NCI-H526 treated with DMSO at 0.1 percent for 48 hours (cell line): Measurements from ENCODE around the gene TGFBR1.

ENCODE experiments used
- DNase-seq: peaks from one replicate; lab custom pipeline; 2025; lab: John Stamatoyannopoulos, UW

The TGFBR1 gene

DNA sequence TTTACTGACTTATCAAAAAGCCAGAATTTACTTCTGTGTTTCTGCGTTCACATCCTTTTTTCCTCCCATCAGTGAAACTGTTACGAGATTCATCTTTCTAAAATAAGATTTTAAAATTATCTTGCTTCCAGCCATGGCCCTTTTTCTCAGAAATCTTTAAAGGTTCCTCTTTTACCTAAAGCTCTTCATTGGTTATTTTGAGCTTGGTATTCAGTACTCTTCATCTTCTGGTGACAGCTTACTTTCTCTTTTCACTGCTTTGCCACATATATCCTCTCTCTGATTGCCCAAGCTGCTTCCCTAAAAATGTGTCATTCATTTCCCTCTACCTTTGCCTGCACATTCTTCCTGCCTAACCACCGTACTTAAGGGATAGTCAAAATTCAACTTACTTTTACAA lies 32.3 kb downstream of the TGFBR1 start:
- DNase-seq: no peak

DNA sequence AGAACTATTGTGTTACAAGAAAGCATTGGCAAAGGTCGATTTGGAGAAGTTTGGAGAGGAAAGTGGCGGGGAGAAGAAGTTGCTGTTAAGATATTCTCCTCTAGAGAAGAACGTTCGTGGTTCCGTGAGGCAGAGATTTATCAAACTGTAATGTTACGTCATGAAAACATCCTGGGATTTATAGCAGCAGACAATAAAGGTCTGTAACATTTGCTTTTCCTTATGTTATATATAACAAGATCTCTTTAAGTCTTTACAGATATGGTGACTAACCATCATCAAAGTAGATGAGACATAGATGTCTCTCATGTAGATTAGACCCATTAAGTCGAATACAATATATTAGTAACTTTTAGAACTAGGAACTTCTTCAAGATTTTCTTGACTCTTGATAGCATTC lies 33.0 kb downstream of the TGFBR1 start:
- no peak for DNase-seq

DNA sequence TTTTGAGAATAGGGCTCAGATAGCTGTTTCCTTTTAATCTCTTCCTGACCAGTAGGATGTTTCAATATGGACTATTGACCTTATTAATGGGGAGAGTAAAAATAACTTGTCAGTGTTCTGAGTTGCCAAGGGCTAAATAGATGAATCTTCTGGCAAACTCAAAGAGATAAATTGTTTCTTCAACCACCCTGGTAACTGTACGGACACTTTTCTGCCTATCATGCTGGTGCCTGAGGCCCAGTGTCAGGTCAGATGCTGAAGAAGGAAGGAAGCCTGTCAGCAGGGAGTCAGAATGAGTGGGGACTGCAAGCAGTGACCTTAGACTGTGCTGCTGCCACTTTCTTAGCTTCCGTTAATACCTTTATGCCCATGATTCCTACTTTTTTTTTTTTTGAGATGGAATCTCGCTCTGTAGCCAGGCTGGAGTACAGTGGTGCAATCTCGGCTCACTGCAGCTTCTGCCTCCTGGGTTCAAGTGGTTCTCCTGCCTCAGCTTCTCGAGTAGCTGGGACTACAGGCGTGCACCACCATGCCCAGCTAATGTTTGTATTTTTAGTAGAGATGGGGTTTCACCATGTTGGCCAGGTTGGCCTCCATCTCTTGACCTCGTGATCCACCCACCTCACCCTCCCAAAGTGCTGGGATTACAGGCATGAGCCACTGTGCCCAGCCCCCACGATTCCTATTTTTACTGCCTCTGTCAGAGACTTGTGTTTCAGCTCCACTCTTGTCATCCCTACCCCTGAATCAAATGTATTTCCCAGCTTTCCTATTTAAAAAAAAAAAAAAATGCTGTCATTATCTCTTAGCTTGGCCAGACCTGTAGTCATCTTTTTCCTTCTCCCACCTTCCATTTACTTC lies 33.7 kb downstream of the TGFBR1 start:
- DNase-seq: no peak

DNA sequence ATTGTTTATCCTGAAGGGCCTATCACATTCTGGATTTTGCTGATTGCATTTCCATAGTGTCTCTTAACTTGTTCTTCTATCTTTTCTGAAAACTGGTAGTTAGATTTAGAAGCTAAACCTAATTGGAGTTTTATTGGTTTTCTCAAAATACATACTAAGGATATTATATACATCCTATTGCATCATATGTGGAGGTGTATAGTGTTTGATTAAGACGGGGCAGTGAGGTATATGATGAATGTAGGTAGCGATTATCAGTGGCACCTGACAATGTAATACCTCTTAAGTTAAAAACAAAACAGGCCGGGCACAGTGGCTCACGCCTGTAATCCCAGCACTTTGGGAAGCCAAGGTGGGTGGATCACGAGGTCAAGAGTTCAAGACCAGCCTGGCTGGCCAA lies 35.0 kb downstream of the TGFBR1 start:
- DNase-seq: no peak

DNA sequence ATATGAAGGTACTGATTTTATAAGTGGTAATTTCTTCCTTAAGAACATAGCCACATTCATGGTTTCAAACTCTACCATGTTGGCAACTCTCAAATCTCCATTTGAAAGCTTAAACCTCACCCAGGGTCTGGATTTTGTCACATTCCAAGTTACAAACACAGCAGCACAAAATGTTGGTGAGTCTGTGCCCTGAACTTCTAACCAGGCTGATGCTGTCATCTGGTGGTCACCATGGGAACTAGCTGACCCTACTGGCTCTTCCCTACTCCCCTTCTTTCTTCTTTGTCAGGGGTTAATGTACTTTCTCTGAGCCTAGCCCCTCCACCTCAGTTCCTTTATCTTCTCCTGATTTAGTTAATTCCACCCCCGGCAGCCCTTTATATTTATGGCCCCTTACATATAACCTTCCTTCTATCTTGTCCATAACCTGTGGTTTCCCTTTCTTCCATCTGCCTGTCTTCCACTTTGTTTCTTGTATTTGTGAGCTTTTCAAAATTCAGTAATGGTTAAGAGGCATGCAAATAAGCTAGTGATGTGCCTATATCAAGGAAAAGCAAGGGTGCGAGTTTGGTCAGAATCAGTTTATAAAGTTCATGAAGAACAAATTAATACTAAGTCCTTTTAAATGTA lies 35.9 kb downstream of the TGFBR1 start:
- no peak for DNase-seq

DNA sequence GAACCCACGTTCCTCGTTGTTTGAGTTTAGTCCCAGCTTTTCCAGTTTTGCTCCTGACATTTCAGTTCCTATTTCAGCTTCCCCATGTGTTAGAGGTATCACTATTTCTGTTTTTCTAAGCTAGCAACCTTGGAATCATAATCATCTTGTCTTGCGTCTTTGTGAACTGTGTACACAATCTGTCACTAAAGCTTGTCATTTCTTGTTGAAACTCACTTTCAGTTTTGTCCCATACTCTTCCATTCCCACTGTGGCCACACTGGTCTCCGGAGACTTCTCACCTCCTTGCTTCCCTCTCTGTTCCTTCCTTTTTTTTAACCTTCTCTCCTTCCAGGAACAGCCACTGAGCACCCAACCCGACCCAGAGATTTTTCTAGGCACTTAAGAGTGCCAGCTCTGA lies 36.9 kb downstream of the TGFBR1 start:
- DNase-seq: no peak

DNA sequence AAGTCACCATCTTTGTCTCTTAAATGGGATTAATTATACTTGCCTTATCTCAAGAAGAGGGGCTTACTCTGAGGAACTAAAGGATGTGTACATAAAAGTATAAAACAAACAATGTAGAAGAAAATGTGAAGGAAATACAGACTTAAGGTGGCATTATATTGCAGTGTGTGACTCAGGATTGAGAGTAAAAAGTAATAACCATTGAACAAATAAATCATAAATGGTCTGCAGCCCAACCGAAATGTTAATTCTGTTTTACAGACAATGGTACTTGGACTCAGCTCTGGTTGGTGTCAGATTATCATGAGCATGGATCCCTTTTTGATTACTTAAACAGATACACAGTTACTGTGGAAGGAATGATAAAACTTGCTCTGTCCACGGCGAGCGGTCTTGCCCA lies 37.4 kb downstream of the TGFBR1 start:
- DNase-seq: no peak

DNA sequence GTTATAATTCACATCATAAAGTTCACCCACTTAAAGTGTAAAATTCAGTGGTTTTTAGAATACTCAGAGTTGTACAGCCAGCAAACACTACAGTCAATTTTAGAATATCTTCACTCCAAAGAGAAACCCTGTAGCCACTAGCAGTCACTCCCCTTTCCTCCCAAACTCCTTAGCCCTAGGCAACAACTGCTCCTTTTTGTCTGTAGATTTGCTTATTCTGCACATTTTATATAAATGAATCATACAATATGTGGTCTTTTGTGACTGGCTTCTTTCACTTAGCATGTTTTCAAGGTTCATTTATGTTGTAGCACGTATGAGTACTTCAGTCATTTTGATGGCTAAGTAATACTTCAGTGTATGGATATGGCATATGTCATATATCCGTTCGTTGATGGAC lies 38.7 kb downstream of the TGFBR1 start:
- DNase-seq: no peak

DNA sequence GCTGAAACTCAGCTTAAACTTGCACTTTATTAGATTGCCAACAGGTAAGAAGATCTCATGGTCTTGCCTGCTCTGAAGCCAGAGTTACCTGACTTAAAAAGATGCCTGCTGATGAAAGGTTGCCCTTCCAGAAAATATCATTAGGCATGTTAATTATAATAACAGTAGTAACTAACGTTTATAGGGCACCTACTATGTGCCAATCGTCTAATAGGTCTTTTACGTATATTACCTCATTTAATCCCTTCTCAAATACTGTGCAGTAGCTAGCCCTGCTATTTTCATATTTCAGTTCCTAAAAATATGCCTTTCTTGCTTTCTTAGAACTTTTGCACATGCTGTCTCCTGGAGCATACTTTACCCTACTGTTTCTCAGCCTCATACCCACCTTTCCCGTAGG lies 40.1 kb downstream of the TGFBR1 start:
- DNase-seq: no peak

DNA sequence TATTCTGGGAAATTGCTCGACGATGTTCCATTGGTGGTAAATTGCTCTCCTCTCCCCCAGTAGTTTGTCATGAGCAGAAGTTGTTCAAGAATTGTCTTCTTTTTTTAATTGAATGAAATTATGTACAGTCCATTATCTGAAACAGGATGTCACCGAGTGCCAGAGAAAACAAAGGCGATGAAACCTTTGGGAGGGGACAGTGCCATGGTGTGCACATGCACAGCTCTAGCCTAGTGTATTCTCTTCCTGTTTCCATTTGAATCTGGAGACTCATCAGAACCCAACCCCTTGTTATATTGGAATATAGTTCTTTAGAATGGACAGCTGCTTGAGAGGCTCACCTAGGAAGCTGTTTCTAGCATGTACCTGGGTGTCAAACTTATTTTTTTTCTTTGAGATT lies 41.7 kb downstream of the TGFBR1 start:
- DNase-seq: no peak

DNA sequence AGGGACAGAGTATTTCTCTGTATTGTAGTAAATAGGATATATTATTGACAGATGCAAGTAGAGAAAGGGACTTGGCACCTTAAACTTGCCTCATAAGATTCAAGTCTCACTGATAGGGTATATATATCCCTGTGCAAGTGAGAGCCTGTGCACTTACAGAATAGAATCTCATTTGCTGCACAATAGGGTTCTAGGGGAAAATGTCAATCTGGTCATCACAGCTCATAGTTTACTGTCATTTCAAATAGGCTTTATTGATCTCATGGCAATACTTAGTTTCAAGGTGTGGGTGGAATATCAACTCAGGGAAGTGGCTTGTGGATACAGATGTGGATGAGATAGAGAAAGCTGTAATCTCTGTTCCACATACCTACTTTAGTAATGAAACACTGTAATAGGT lies 42.3 kb downstream of the TGFBR1 start:
- DNase-seq: no peak

DNA sequence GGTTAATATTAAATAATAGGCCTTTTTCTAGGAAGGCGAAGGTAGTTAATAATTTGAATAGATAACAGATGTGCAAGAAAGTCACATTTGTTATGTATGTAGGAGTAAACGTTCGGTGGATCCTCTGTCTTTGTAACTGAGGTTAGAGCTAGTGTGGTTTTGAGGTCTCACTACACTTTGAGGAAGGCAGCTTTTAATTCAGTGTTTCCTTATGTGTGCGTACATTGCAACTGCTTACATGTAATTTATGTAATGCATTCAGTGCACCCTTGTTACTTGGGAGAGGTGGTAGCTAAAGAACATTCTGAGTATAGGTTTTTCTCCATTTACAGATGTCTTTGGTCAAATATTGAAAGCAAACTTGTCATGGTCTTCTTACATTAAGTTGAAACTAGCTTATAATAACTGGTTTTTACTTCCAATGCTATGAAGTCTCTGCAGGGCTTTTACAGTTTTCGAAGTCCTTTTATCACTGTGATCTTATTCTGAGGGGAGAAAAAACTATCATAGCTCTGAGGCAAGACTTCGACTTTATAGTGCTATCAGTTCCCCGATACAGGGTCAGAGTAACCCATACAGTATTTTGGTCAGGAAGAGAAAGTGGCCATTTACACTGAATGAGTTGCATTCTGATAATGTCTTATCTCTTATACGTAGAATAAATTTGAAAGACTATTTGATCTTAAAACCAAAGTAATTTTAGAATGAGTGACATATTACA lies 45.7 kb downstream of the TGFBR1 start:
- DNase-seq: no peak

DNA sequence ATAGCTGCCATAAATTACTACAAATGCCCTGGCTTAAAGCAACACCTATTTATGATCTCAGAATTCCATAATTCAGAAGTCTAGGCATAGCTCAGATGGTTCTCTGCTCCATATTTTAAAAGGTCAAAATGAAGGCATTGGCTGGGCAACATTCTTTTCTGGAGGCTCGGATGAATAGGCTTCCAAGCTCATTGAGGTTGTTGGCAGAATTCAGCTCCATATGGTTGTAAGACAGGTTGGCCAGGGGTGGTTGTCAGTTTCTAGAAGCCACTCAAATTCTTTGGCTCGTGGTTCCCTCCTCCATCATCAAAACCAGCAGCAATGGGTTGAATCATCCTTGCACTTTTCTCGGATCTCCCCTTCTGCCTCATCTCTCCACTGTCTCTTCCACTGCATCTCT lies 49.4 kb downstream of the TGFBR1 start:
- no peak for DNase-seq

DNA sequence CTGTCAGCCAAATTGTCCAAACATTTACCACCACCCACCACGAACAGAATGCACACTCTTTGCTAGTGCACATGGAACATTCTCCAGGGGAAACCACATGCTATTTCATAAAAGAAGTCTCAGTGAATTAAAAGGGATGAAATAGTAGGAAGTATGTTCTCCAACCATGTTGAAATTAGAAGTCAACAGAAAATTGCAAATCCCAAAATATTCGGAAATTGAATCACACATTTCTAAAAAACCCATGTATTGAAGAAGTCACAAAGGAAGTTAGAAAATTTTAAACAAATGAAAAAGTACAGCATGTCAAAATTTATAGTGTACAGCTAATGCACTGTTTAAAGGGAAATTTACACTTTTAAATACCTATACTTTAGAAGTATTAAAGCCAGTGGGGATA lies 50.8 kb downstream of the TGFBR1 start:
- no peak for DNase-seq

DNA sequence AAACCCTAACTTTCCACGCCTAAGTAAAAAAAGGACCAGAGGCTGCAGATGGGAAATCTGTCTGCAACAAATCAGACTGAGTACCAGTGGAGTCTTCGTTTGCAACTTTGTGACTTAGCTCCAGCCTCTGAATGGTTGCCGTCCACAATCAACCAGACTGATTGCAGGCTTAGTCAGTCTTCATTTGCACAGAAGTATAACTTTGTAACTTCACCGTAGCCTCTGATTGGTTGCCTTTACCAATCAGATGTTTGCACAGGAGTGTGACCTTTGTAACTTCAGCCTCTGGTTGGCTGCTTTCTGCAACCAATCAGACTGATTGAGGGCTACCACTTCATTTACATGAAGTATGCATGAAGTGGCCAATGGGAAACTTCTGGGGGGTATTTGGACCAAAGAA lies 53.7 kb downstream of the TGFBR1 start:
- no peak for DNase-seq

DNA sequence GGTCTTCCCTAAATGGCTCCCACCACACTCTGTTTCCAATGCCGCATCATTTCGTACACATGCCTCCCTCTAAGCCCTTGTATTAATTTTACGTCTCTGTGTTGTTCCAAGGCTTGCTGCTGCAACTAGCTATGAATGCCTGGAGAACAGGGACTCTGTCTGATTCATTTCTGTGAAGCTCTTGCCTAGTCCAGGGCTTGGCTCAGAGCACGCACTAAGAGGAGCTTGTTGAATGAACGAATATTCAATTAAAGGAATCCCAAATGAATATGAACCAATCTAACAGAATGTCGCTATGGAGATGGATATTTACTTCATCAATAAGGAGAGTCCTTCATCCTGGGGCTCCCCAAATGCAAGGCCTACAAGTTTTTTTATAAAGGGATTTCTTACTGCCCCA lies 55.3 kb downstream of the TGFBR1 start:
- DNase-seq: no peak

DNA sequence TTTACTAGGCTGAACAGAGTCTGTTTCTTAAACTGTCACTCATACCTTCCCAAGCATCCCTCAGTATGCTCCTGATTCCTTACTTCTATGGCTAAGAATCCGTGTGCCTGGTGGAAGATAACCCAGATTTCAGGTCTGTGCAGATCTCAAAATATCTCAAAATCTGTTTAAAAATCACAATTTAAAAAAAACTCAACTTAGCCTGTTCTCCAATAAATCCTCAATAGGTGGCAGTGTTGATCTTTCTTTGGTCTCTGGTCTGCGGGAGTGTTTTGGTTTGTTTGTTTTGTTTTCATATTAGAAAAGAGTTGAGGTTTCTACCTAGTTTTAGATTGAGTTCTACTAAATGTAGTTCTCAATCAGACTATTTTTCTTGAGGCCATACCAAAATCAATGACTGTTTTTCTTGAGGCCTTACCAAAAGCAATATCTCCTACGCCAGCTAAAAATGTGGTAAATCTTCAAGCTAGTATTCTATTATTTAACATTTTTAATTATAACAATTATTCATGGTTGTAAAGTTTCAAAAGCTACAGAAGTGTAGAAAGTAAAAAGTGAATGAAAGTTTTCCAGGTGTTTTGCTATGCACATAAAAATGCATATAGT lies 57.9 kb downstream of the TGFBR1 start:
- DNase-seq: no peak

DNA sequence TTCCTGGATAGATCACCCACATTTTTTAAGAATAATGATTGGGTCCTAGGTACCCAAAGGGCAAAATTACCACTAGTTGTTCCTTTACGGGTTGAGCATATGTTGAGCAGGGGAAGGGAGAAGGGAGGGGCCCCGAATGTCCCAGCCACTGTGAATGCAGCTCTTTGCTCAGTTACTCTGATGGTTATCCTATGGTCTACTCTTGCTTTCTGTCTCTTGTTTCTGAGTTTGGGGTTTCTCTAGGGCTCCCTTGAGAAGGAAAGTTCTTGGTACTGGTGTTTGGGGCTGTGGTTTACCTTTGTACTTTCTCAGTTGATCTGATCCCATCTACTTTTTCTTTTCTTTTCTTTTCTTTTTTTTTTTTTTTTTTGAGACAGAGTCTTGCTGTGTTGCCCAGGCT lies 61.2 kb downstream of the TGFBR1 start:
- DNase-seq: no peak

DNA sequence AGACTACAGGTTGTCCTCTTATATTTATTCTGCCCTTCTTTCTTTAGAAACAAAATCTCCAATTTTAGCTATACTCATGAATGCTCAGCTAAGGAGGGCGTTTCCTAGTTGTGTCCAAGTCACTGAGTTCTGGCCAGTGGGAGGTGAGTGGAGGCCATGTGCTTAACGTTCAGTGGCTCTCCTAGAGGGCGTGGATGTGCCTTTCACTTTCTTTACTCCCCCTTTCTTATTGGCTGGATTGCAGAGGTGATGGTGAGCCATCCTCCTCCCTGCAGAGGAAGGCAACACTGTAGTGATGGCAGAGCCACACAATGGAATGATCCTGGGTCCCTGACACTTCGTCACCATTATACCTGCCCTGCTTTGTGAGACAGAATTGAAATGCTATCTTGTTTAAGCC lies 62.2 kb downstream of the TGFBR1 start:
- DNase-seq: no peak

DNA sequence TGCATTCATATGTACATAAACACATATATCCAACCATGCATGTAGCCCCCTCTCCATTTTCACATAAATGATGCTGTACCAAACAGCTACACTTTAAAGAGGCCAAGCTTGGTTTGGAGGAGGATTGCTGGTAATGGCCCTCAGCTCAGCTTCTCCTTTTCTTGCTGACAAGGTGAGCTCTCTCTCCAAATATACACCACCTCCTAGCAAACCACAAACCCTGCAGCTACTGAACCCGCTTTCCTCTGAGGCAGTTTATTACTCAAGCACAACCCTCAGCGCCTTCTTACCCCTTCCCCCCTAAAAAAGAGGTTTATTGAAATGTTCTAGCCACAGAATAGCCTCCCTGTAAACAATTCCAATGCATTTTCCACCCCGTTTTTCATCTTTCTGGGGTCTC lies 62.8 kb downstream of the TGFBR1 start:
- no peak for DNase-seq

DNA sequence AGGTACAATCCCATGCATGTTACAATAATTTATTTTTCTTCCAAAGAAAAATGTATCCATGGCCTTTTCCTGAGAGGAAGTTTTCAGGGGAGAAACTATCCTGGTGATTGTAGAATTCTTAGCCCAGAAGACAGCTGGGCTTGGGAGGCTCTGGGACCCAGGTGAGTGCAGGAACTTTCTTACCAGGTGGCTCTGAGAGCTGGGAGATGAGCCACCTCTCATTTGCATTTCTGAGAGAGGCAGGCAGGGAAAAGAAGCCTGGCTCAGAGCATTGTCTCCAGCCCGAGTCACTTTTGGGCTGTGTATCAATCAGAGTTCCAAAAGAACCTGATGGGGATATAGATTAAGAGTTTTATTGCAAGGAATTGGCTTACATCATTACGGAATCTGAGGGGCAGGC lies 64.2 kb downstream of the TGFBR1 start:
- DNase-seq: peak; percentile 29

DNA sequence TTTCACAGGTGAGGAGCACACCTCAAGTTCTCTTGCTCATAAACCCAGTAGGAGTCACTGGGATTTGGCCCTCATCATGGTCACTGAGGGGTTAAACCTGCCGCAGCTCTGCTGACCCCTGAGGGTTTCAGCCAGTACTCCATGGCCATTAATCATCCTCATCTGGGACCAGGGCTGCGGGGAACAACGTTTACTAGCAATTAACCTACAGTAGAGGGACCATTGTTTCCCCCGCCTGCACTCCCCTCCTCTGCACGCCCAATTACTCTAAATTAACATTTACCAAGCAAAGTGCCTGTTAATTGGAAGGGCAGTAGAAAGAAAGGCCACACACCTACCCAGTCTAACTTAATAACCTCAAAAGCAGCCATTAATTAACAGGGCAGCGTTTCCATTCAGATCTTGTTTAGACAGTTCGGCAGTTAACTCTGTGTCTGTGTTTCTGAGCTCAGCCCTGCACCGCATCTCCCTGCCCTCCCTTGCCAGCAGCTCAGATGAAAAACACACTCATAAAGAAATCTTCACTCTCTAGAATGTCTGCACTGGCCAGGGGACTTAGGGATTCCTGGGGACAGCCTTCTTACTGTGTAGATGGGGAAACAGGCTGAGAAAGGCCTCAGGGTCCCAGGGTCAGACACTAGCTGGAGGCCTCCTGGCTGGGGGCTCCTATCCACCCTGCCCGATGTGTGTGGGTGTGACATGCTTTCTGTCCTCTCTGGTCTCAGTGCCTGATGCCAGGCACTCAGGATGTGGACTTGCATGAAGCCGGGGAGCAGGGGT lies 65.3 kb downstream of the TGFBR1 start:
- DNase-seq: peak; percentile 52
